ENCODE measurements around the gene ZCCHC12. TPM values are rescaled to one million over a fixed set of nuclear protein-coding genes. Genes with fewer than 3 reads are reported as not detected.

The ZCCHC12 gene
- total RNA-seq, 3 donors from 2014 or later, result 0.22 to 1.9 TPM; not detected in 1

- no peak for TF ChIP-seq CTCF (IDR thresholded peaks at IDR 0.05)
- intact Hi-C loops (cut with DNase I, micrococcal nuclease), result no loop called here
These were observed 38.5 kb downstream of the ZCCHC12 start for GRCh38 chrX:118862091-118862490.

GRCh38 chrX:118862979-118863378 lies 39.4 kb downstream of the ZCCHC12 start:
- DNase-seq (no peak), ATAC-seq (peak; percentile 42)
- H3K4me1 ChIP-seq (ENCODE audit: low read depth), result no peaks in the 10 kb centered on the region
- intact Hi-C loops (cut with DNase I, micrococcal nuclease), result no loop called here
- H3K4me3 ChIP-seq, result no peak overlapping the region
- no peak for TF ChIP-seq CTCF (IDR thresholded peaks at IDR 0.05)
- no peaks in the 10 kb centered on the region for H3K9me3 ChIP-seq
- no peaks in the 10 kb centered on the region for H3K36me3 ChIP-seq (ENCODE audit: low read depth)

More at GRCh38 chrX:118862091-118862490, 38.5 kb downstream of the ZCCHC12 start:
- Histone ChIP-seq H3K4me3 (no peak overlapping the region), H3K9me3 (no peaks in the 10 kb centered on the region), H3K4me1 (ENCODE audit: low read depth) (no peaks in the 10 kb centered on the region), H3K36me3 (ENCODE audit: low read depth) (no peaks in the 10 kb centered on the region)
- no peak for DNase-seq
- no peak for ATAC-seq

- intact Hi-C loops (cut with DNase I, micrococcal nuclease), result no loop called here
- no peaks in the 10 kb centered on the region for H3K4me1 ChIP-seq (ENCODE audit: low read depth)
- H3K9me3 ChIP-seq, result no peaks in the 10 kb centered on the region
- no peak for TF ChIP-seq CTCF (IDR thresholded peaks at IDR 0.05)
- no peaks in the 10 kb centered on the region for H3K36me3 ChIP-seq (ENCODE audit: low read depth)
- DNase-seq, result no peak
- no peak overlapping the region for H3K4me3 ChIP-seq
- peak; percentile 60 for ATAC-seq
These were observed 40.5 kb downstream of the ZCCHC12 start for GRCh38 chrX:118864063-118864635.

- intact Hi-C loops (cut with DNase I, micrococcal nuclease), result no loop called here
- no peak for TF ChIP-seq CTCF (IDR thresholded peaks at IDR 0.05)
- ATAC-seq (no peak), DNase-seq (no peak)
- Histone ChIP-seq H3K9me3 (no peaks in the 10 kb centered on the region), H3K4me3 (no peak overlapping the region), H3K36me3 (ENCODE audit: low read depth) (no peaks in the 10 kb centered on the region), H3K4me1 (ENCODE audit: low read depth) (no peaks in the 10 kb centered on the region)
These were observed 41.6 kb downstream of the ZCCHC12 start for GRCh38 chrX:118865231-118865630.

- intact Hi-C loops (cut with DNase I, micrococcal nuclease), result no loop called here
- ATAC-seq, result no peak
These were observed 43.6 kb downstream of the ZCCHC12 start for GRCh38 chrX:118867251-118867650.

More at GRCh38 chrX:118867251-118867650, 43.6 kb downstream of the ZCCHC12 start:
- Histone ChIP-seq H3K9me3 (no peaks in the 10 kb centered on the region), H3K4me1 (ENCODE audit: low read depth) (no peaks in the 10 kb centered on the region), H3K4me3 (no peak overlapping the region), H3K36me3 (ENCODE audit: low read depth) (no peaks in the 10 kb centered on the region)
- no peak for DNase-seq
- TF ChIP-seq CTCF (IDR thresholded peaks at IDR 0.05), result no peak
